Neutrophil (primary cell): Measurements from ENCODE around the gene TUBGCP5.
"Not testable (repeated sequence)": the region's sequence is repeated elsewhere in the genome, so short reads cannot be mapped to it uniquely, and the experiment has no call there.

Experiments
- H3K27ac ChIP-seq: fragments of 200-600 bp; sonication (generic); 2 replicates; pipeline ENCODE4 v1.5.1; 2016; ENCODE audit warnings: mild to moderate bottlenecking, moderate library complexity
- H3K27me3 ChIP-seq: fragments of 200-600 bp; sonication (generic); 2 replicates; pipeline ENCODE4 v1.6.0; 2016; ENCODE audit warnings: mild to moderate bottlenecking
- H3K36me3 ChIP-seq: fragments of 200-600 bp; sonication (generic); 2 replicates; pipeline ENCODE4 v1.5.1; 2017
- H3K4me1 ChIP-seq, 2 experiments: fragments of 200-600 bp in 1 of 2; sonication (generic) in 1 of 2; 1 replicate in 1 of 2; 2 replicates in 1 of 2; pipeline versions ENCODE4 v1.5.1 to v1.6.1; 2013 to 2016; ENCODE audit warnings: low read depth in 1 of 2, low read length in 1 of 2, mild to moderate bottlenecking in 1 of 2, moderate library complexity in 1 of 2; ENCODE audit not compliant: control insufficient read depth in 1 of 2, insufficient read depth in 1 of 2
- H3K4me3 ChIP-seq, 2 experiments: fragments of 200-600 bp in 1 of 2; sonication (generic) in 1 of 2; 1 replicate in 1 of 2; 2 replicates in 1 of 2; pipeline ENCODE4 v1.5.1; 2013 to 2016; ENCODE audit warnings: low read depth in 1 of 2, low read length in 1 of 2, mild to moderate bottlenecking in 1 of 2, moderate library complexity in 1 of 2
- H3K9me3 ChIP-seq: fragments of 200-600 bp; sonication (generic); 2 replicates; pipeline ENCODE4 v1.5.1; 2016
- CTCF ChIP-seq: fragments of 200-600 bp; sonication (generic); IDR thresholded peaks from 2 replicates; pipeline ENCODE4 v1.5.1; 2016; ENCODE audit warnings: antibody characterized with exemption

TUBGCP5 gene

GRCh38 chr15:23049984-23050628 is 10.7 kb upstream of the TUBGCP5 start:
- Histone ChIP-seq H3K4me3 (no peak overlapping the region), H3K4me1 (no peaks in the 10 kb centered on the region), H3K36me3 (no peaks in the 10 kb centered on the region), H3K27me3 (no peaks in the 10 kb centered on the region), H3K9me3 (no peaks in the 10 kb centered on the region), H3K27ac (no peak overlapping the region)
- no peak for TF ChIP-seq CTCF

GRCh38 chr15:23048572-23049282 is 9.4 kb upstream of the TUBGCP5 start:
- H3K36me3 ChIP-seq, H3K9me3 ChIP-seq, H3K27ac ChIP-seq, H3K4me3 ChIP-seq, H3K4me1 ChIP-seq, H3K27me3 ChIP-seq: not testable (repeated sequence)

- H3K36me3 ChIP-seq = not testable (repeated sequence)
These were observed 4.6 kb upstream of the TUBGCP5 start for GRCh38 chr15:23043987-23044386.

GRCh38 chr15:23043535-23043934 is 4.2 kb upstream of the TUBGCP5 start:
- not testable (repeated sequence) for H3K27ac ChIP-seq, H3K4me3 ChIP-seq, H3K9me3 ChIP-seq, H3K36me3 ChIP-seq
- Histone ChIP-seq H3K27me3 (peaks cover 17% of the 10 kb centered on the region), H3K4me1 (peaks cover 10 to 12% of the 10 kb centered on the region in 2 experiments)

More at GRCh38 chr15:23043987-23044386, 4.6 kb upstream of the TUBGCP5 start:
- H3K9me3 ChIP-seq, H3K4me1 ChIP-seq, H3K27ac ChIP-seq, H3K4me3 ChIP-seq: not testable (repeated sequence)
- peaks cover 13% of the 10 kb centered on the region for H3K27me3 ChIP-seq

GRCh38 chr15:23041736-23042135 is 2.4 kb upstream of the TUBGCP5 start:
- H3K36me3 ChIP-seq, H3K27ac ChIP-seq, H3K4me3 ChIP-seq, H3K9me3 ChIP-seq: not testable (repeated sequence)
- peaks cover 17% of the 10 kb centered on the region for H3K27me3 ChIP-seq
- peaks cover 12 to 13% of the 10 kb centered on the region in 2 experiments for H3K4me1 ChIP-seq

GRCh38 chr15:23039917-23040281 is 530 bp upstream of the TUBGCP5 start:
- Histone ChIP-seq H3K36me3 (no peaks in the 10 kb centered on the region), H3K4me3 (peak overlapping the region; percentile 65 to 72), H3K27me3 (peaks cover 17% of the 10 kb centered on the region), H3K27ac (no peak overlapping the region), H3K9me3 (no peaks in the 10 kb centered on the region), H3K4me1 (peaks cover 12 to 13% of the 10 kb centered on the region in 2 experiments)
- no peak for TF ChIP-seq CTCF

GRCh38 chr15:23038726-23039142 is 635 bp downstream of the TUBGCP5 start:
- H3K27ac ChIP-seq = no peak overlapping the region
- H3K4me1 ChIP-seq = peaks cover 12 to 13% of the 10 kb centered on the region in 2 experiments
- H3K36me3 ChIP-seq = no peaks in the 10 kb centered on the region
- no peak for TF ChIP-seq CTCF
- H3K4me3 ChIP-seq = peak overlapping the region; percentile 65 to 72
- no peaks in the 10 kb centered on the region for H3K9me3 ChIP-seq
- H3K27me3 ChIP-seq = peaks cover 17% of the 10 kb centered on the region
